HG03520 (cell line): ENCODE measurements around the gene LMNB1.

Experiments
- ATAC-seq: cut with Tn5 transposase; IDR thresholded peaks from one replicate; pipeline ENCODE4 v1.9.1; 2021; ENCODE audit warnings: mild to moderate bottlenecking, moderate library complexity; ENCODE audit not compliant: unreplicated experiment

Gene LMNB1

DNA sequence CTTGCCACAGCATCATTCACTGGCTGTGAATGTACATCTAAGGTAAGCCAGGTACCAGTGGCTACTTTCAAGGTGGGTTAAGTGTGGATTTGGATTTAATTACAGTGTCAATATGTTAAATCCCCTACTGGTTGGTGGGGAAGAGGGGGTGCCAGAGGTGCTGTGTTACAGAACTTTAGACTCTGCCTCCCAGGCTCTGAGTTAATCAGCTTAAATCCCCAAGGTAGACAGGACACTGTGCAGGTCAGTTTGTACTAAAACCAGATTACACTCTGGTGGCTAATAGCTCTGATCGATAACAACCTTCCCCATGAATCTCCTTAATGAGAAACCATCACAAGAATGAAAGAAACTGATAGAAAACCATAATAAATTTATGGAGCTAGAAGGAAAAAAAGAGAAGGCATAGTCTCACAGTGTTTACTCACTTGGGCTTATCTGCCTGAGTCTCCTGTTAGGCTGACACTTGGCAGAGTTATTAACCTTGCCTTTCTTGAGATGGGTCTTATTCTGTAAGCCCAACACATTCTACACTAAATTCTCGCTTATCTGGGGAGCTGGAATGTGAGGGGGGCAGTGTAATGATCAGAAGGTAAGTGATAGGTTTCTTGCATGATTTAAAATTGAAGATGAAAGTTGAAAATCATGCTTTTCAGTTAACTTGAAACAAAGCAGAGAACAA lies 106.8 kb downstream of the LMNB1 start:
- ATAC-seq = no peak

DNA sequence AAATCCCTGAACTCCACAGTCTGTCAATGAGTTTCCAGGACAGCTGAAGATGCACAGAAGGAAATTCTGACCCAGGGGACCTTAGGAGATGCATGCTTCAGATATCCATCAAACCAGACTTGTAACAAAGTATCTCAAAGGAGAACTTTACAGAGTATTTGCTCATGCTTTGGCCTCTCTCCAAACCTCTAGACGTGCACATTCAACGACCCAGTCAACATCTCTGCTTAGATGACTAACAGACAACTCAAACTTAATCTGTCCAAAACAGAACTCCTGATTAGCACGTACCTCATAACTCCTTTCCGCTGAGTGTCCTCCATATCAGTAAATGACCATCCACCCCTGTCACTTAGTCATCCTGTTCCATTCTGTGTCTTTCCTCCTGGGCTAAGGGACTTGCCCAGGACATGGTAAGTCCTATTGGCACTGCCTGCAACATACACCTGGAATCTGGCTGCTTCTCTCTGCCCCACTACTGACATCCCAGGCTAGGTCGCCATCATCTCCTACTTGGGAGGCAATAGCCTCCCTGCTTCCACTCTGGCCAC lies 107.4 kb downstream of the LMNB1 start:
- ATAC-seq = no peak
